HG03280 (cell line): Measurements from ENCODE around the gene COX5B.
"Not testable (repeated sequence)": the region's sequence is repeated elsewhere in the genome, so short reads cannot be mapped to it uniquely, and the experiment has no call there.

Source experiments
- ATAC-seq: cut with Tn5 transposase; IDR thresholded peaks from one replicate; pipeline ENCODE4 v1.9.1; 2021; ENCODE audit warnings: mild to moderate bottlenecking, moderate library complexity; ENCODE audit not compliant: unreplicated experiment

The COX5B gene

DNA sequence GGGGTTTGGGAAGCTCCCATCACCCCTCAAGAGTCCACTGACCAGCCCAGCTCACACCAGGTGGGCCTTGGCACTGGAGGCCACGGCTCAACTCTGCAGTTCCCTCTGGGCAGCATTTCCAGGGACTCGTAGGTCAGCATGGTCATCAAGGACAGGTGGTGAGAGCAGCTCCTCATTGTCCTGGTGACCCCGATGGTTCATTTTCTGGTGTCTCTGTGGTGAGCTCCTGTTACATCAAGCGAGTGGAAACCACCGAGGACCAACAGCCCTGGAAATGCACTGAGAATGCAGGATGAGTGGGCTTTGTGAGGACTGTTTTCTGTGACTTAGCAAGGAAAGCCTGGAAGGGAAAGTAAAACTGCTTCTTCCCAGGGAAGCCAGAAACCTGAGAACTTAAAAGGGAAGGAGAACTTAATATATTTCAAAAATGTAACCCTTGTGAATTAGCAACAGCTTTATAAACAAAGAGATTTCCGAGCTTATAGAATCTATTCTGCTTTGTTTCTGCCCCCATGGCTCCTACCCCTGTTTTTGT, 26.8 kb downstream of the COX5B start:
- ATAC-seq, result not testable (repeated sequence)

DNA sequence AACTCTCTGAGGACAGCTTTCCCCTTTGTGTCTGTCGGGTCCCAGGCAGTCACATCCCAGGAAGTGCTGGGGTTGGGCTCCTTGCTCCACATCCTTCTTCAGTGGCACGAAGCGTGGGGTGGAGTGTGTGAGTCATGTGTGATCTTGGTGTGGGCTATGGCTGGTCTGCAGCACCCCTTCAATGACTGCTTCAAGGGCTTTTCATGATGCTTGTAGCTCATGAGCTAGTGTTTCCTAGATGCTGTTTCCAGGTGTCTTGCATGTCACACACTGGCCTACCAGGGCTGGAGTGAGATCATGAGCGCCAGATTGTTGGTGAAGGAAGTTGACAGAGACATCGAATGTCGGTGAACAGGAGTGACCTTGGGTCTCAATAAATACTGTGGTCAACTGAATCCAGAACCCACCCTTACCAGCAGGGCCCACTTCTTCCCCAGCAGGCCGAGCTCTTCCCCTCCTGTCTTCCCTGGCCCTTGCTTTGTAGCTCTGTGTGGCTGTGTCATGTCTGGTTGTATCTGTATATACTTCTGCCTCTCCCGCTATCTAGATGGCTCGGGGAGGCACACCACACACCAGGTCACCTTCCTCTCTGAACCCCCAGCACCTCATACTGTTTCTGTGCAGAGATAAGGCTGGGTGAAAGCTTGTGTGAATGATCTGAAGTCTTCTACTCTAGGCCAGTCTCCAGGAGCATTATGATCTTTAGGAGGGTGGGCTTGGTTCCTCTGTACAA, 27.5 kb downstream of the COX5B start:
- ATAC-seq, result no peak

DNA sequence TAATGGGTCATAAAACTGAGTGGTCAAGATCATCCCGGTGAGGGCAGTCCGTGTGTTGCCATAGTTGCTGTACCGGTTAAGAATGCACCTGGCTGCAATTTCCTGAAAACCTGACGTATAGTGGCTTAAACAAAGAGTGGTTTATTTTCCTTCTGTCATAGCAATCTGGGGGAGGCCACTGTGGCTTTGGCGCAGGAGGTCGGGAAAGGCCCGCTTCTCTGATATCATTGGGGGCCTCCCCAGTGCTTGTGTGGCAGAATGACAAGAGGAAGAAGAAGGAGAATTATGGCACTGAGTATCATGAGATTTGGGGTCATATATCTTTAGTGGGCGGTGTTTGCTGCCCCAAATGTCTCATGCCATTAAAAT, 28.0 kb downstream of the COX5B start:
- ATAC-seq, result no peak

DNA sequence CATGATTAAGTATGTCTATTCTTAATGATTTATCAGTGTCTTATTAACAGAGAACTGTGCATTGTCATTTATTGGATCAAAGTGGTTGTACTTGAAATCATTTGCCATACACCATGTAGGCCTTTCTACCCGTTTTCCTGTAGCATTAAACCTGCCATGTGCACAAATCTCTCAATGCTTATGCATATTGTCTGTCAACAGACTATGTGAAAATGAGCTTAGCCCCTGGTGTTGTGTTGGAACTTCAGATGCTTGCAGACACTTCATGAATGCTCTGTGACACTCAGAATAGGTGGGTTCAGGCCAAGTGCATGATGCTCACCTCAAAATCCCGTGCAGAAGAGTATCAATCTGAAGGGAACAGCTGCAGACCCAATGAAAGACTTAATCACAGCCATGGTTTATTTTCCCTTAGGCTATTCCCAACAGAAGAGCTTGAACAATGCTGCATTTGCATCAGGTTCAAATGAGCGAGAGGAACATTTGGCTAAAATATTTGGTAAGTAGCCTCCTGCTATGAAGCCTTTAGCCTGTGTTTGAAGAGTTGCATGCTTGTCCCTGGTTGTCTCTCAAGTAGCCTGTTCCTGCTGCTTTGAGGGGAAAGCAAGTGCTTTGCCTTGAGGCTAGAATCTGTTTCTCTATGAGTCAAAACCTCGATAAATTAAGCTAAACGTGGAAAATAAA, 29.7 kb downstream of the COX5B start:
- ATAC-seq, result no peak

DNA sequence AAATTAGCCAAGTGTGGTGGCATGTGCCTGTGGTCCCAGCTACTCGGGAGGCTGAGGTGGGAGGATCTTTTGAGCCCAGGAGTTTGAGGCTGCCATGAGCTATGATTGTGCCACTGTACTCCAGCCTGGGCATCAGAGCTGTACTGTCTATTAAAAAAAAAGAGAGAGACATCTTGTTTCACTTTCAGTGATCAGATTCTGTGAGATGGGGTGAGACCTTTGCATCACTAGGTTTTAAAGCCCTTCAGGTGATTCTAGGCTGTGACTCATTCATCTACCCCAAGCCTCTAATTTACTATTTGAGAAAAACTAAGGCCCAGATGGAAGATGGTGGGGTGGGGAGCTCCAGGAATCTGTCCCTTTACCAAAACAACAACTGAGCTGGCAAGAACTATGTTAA, 30.8 kb downstream of the COX5B start:
- no peak for ATAC-seq

DNA sequence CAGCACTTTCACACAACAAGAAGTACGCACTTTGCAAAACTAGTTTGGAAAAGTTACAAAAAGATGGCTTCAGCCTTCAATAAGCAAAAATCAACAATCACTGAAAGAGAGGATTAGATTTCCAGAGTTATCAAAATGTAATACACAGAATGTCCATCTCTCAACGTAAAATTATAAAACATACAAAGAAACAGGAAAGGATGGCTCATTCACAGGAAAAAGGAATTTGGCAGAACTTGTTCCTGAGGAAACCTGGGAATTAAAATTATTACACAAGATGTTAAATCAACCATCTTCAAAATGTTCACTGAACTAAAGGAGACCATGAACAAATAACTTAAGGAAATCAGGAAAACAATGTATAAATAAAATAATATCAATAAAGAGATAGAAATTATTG, 31.6 kb downstream of the COX5B start:
- ATAC-seq, result no peak

DNA sequence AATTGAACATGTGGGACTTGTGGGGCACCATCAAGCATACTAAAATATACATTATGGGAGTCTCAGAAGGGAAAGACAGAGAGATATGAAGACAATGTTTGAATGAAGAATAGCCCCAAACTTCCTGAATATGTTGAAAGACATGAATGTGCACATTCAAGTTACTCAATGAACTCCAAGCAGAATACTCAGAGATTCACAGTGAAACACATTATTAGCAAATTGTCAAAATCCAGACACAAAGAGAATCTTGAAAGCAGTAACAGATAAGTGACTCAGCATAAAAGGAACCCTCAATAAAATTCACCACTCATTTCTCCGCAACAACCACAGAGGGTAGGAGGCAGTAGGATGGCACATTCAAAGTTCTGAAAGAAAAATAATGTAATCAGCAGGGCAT, 32.4 kb downstream of the COX5B start:
- no peak for ATAC-seq

DNA sequence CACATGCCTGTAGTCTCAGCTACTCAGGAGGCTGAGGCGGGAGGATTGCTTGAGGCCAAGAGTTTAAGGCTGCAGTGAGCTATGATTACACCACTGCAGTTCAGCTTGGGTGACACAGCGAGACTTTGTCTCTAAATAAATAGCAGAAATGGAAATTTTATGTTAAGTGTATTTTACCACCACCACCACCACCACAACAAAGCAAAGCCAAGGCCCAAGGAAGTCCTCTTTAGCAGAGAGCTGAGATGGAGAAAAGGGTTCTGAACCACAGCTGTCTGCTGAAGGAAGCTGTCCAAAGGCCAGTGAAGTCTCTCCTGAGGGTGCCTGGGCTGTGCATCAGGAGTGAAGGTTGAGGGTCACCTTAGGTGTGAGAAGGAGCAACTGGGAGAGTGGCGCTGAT, 41.4 kb downstream of the COX5B start:
- not testable (repeated sequence) for ATAC-seq

DNA sequence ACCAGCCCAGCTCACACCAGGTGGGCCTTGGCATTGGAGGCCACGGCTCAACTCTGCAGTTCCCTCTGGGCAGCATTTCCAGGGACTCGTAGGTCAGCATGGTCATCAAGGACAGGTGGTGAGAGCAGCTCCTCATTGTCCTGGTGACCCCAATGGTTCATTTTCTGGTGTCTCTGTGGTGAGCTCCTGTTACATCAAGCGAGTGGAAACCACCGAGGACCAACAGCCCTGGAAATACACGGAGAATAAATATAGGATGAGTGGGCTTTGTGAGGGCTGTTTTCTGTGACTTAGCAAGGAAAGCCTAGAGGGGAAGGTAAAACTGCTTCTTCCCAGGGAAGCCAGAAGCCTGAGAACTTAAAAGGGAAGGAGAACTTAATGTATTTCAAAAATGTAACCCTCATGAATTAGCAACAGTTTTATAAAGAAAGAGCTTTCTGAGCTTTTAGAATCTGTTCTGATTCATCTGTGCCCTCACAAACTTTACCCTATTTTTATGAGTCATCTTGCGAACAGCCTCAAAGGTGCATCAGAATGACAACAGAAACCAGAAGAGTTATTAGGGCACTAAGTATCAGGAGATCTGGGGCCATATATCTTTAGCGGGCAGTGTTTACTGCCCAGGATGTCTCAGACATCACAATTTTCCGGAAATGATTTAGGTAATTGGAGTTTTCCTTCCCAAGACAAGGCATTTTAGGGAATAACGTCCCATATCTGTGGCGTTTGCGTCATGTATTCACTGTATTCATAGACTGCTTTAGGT, 42.4 kb downstream of the COX5B start:
- ATAC-seq, result peak; percentile 63

DNA sequence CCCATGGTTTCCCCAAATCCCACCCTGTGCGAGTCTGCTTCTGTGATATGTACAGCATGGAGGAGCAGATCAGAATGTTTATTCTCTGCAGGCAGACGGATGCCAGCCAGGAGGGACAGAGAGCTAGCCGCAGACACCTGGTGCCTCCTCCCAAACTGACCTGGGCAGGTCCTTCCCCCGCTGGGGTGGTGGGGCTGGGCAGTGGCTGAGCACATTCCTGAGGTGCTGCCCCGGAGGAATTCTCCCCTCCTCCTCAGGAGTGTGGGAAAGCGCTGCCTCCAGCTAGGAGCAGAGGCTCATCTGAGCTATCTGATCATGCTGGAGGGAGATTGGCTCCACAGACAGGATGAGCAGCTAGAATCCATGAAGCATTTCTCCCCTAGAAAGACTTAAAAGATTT, 45.3 kb downstream of the COX5B start:
- no peak for ATAC-seq

DNA sequence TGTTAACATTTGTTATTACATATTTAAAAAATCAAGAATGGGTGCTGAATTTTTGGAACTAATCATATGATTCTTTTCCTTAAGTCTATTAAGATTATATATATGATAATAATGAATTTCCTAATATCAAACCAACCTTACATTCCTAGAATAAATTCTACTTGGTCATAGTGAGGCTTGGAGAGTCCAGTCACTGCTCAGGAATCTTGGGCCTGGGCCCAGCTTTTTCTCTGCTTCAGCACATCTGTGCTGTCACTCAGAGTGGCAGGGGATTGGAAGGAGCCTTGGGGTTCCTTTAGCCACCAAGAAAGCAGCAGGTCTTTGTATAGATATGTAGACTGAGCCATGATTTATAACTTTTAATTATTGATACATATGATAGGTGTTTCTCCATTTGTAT, 47.6 kb downstream of the COX5B start:
- no peak for ATAC-seq

DNA sequence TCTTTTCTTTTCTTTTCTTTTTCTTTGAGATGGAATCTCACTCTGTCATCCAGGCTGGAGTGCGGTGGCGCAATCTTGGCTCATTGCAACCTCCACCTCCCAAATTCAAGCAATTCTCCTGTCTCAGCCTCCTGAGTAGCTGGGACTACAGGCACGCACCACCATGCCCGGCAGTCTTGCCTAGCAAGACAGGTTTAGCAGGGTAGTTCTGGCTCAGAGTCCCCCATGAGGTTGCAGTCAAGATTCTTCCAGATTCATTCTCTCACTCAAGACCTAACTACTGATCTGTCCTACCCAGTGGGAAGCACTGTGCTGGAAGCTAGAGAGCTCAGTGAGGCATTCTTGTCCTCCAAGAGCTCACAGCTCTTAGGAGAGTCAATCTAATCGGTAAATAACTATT, 49.9 kb downstream of the COX5B start:
- ATAC-seq, result no peak

DNA sequence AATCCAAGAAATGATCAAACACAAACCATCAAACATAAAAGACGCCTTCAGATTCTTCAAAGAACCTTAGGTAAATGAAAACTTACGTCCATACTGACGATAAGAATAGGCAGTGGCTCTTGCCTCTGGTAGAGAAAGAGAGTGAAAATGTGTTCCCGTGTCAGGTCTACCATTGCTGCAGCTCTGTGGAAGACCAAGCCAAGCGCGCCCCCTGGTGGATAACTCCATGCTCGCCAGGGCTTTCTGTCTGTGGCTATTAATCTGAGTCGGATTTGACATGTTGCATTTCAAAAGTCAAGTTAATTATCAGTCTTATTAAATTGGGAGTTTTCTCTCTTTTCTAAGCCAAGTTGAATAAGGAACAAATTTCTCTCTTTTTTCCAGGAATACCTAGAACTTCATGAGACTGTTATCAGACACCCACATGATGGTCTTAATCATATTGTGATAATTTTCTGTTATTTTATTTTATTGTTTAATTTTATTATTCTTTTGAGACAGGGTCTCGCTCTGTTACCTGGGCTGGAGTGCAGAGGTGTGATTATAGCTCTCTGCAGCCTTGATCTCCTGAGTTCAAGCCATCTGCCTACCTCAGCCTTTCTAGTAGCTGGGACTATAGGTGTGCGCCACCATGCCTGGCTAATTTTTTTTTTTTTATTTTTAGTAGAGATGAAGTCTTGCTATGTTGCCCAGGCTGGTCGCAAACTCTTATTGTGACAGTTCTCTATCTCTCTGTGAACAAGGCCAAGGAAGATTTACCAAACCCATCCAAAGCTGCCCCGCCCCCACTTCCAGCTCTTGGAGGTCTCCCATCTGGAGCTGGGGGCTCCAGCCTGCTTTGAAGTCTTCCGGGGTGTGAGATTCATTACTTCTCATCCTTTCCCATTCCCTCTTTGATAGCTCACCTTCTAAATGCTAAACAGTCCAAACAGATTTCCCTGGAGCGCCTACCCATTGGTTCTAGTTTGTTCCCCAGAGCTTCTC, 51.7 kb downstream of the COX5B start:
- ATAC-seq, result peak; percentile 90
